Activated CD4-positive, alpha-beta T cell treated with anti-CD3 and anti-CD28 coated beads for 48 hours (primary cell): ENCODE measurements around the gene CDH20.

ENCODE experiments used
- DNase-seq: peaks from one replicate; pipeline ENCODE4 v3.0.0-alpha.2; 2020

The CDH20 gene

GRCh38 chr18:61333271-61333745 lies at the start of gene CDH20:
CDH20 (plus strand) TSS chr18:61333430.
- DNase-seq = no peak

- DNase-seq = no peak
Observed at GRCh38 chr18:61284039-61284438, 49.2 kb upstream of the CDH20 start.

- DNase-seq = no peak
Observed at GRCh38 chr18:61285777-61286176, 47.5 kb upstream of the CDH20 start.

DNA sequence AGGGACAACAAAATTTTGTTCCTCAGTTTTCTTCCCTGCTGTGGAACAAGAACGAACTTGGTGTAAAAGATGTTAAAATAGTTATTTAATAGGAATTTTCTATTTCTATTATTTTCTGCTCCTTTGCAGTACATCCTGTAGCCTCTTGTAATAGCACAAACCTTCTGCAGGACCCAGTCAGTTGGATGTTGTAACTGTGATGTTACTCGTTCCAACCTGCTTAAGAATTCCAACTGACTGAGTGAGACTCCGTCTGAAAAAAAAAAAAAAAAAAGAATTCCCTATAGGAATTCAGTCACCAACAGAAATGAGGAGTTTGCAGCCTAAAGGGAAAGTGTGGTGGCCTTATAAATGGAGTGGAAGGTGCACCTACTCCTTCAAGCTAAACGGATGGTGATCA lies 46.4 kb upstream of the CDH20 start:
- DNase-seq = no peak

DNA sequence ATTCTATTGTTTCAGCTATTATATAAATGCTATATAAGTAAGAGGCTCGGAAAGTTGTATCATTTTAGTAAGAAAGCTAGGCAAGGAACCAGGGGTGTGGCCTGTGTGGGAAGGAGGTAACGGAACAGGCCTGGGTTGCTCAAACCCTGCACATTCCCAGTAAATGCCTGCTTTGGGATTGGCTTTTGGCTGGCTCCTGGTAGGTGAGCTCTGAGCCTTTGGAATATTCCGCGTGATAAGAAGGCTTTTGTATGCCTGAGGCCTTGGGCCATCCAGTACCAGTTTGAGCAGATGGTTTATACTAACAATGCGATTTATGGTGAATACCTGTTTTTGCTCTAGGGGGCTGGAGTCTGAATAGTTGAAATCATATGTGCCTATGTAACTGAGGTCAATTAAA lies 42.6 kb upstream of the CDH20 start:
- DNase-seq = no peak

- DNase-seq = no peak
Observed at GRCh38 chr18:61292280-61293035, 40.8 kb upstream of the CDH20 start.

DNA sequence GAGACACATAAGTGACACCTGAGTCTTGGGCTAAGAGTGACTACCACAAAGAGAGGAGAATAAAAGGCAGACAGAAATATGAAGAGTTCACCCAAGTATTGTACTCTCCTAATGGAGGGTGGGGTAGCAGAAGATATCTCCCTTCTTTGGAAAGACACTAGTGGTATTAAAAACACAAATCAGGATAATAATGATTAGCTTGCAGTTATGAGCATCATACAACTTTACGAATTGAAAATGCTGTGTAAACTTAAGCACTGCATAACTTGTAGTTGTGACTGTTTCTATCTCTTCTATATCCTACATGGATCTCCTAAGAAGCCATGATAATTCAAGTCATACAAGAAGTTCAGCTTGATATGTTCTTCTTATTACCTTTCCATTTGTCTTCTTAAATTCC lies 38.1 kb upstream of the CDH20 start:
- no peak for DNase-seq

DNA sequence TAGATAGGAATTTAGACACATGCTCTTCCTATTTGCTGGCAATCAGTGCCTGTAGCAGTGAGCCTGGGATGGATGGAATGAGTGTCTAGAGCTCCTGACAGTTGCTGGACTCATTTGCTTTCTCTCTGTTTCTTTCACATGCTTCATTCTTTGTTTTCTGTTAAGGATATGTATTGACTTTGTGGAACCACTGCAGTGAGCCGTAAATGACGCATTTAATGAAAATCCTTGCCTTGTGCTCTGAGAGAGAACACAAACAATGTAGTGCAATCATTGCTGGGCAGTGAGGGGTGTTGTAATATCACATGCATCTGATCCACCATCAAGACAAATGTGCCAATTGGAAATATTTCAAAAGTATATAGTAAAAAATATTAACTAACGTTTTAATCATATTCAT lies 25.2 kb upstream of the CDH20 start:
- DNase-seq = no peak

GRCh38 chr18:61308795-61309393 lies 24.3 kb upstream of the CDH20 start:
- DNase-seq = no peak

- peak; percentile 69 for DNase-seq
Observed at GRCh38 chr18:61322265-61322873, 10.9 kb upstream of the CDH20 start.

- DNase-seq = no peak
Observed at GRCh38 chr18:61323951-61324350, 9.3 kb upstream of the CDH20 start.

DNA sequence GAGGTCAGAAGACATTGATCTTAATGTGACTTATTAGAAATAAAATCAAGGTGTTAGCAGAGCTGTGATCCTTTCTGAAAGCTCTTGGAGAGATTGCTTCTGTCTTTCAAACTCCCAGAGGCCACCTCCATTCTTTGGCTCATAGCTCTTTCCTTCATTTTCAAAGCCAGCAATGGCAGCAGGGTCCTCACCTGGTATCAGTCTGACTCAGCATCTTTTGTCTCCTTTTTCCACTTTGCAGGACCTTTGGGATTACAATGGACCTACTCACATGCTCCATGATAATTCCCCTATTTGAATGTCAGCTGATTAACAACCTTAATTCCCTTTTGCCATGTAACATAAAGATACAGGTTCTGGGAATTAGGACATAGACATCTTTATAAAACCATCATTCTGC lies 6.8 kb upstream of the CDH20 start:
- no peak for DNase-seq

GRCh38 chr18:61329398-61329797 lies 3.8 kb upstream of the CDH20 start:
- no peak for DNase-seq

- DNase-seq = no peak
Observed at GRCh38 chr18:61331051-61331450, 2.2 kb upstream of the CDH20 start.

GRCh38 chr18:61333746-61334490 lies 688 bp downstream of the CDH20 start:
- DNase-seq = no peak

DNA sequence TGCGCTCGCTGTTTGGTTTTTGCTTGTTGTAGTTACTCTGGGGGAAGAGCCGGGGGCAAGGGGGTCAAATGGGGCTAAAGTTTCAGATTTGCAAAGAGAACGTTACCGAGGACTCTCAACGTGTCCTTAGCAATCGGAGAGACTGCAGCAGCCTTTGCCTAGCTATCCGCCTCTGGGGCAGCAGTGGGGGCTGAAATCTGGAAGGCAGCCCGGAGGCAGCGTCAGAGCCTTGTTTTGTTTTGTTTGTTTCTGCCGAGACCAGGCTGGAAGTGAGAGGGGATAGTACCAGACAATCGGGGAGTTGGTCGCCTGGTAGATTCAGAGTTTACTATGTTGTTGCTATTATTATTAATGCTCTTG lies 1.2 kb downstream of the CDH20 start:
- no peak for DNase-seq

DNA sequence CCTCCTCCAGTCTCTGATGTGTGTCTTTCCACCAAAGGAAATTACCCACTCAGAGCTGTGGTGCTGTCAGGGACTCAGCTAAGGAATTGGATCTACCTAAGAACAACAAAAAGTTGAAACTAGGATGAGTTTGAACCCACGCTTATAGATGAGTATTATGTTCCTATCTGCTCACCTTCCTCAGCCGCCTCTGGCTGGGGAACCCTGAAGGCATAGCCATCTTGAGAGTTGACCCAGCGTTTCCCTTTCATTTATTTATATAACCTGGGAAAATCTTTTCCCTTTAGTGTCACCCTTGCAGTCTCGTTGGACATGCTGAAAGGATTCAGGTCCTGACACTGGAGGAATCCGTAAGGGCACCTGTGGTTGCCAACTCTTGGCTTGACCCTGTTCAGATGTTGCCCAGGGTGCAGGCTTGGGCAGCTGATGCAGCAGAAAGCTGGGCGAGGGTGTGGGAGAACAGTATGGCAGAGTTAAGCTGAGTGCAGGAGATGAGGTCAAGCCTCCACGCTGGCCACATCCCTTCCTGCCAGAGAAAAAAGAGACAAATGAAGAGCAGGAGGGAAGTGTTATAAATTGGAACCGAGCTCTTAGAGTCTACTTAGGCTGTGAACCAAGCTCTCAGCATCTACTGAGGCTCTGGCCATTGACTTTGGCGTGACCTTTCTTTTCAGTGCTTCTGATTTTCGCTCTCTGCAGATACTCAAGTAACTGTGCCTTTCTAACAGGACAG lies 1.9 kb downstream of the CDH20 start:
- no peak for DNase-seq

DNA sequence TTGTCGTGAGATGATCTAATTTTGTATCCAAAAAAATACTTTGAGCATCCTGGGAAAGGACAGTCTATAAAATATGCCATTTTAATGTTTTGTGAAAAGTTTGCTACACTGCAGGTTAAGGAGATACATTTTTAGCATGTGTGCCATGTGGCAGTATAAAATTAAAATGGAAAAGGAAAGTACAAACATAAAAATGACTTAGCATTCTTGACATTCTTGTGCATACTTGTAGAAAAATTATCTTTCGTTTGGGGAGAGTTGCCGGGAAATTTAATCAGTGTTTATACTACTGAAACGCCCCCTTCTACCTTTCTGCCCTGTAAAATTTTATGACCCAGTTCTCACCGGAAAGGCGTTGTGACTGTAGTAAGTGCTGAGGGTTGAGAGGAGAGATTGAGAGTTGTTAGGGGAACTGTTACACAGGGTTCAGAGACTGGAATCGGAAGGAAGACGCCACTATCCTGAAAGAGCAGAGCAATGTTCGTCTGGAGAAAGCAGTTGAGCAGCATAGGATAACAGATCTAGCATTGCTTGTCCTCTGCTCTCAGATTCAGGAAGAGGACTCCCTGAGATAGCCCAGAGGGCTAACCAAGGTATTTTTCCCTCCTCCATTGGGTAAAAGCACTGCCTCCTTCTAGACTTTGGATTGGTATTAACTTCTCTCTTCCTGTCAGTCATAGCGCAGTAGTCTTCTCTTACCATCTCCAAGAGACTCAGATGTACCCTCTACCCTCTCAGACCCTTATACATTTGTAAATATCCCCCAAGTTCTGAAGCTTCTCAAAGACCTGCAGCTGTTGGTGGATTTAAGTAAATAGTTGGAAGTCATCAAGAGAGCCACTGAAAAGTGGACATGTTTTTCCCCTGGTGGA lies 2.7 kb downstream of the CDH20 start:
- DNase-seq = no peak

DNA sequence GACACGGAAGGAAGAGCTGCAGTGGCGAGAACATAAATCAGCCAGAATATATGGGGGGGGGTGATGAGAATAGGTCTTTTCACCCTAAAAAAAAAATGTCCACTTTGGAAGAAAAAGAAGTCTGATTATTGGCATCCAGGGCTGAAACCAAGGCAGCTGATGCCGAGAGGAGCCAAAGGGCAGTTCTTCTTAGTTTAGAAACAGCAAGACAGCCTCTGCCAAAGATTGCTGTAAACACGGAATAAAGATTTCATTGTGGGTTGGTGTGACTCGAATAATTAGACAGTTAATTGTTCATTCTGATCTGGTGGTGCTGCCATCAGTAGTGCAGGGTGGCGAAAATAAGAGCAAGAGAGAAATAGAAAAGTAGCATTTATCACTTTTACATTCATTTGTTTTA lies 3.5 kb downstream of the CDH20 start:
- DNase-seq = no peak

DNA sequence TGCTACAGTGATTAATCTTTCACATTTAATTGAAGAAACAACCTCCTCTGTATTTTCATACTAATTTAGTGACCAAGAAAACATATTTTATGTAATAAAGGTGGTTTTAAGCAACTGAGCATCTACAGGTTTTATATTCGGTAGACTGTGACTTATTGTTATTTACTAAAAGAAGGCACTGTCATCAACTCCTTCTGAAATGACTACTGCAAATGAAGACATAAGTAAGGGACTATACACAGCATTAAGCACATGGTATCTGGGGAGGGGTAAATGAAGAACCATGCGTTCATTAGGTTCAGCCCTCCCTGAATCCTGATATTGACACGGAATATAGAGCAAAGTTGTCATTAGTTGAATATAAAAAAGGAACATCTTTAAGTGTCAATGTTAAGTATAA lies 4.3 kb downstream of the CDH20 start:
- no peak for DNase-seq

DNA sequence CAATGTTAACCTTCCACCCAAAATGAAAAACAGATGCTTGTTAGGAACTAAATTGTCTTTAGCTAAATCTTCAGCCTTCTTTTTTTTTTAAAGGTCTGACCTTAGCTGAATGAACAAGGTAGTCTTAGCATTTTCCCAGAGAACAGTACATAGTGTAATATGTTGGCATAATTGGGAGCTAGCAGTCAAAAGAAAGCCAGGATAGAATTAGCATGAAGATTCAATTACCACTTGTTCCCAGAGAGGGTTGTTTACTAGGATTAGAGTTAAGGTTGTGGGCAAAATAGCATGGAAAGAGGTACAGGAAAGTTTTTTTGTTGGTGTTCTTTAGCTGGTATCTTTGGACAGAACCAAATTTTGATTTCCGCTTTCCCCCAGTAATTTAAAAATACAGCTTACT lies 6.9 kb downstream of the CDH20 start:
- DNase-seq = no peak

DNA sequence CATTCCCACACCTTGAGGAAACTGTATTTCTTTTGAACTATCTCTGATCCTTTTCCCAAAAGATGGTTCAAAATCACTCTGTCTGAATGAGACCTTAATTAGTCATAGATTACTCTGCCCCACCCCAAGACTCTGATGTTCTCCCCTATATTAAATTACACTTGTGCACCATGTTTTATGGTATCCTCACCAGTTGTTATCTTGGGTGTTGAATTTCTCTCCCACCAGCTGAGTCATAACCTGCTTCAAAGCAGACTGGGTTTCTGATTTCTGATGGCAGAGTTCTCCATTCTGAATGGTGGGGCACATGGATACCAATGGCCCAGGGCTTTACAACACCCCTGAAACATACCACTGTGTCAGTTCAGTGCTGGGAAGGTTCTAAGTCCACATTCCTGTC lies 15.0 kb downstream of the CDH20 start:
- no peak for DNase-seq
